H9 (cell line): ENCODE data around the gene SLC16A3. TPM values are rescaled to one million over a fixed set of nuclear protein-coding genes. Genes with fewer than 3 reads are reported as not detected.

ENCODE experiments used
- DNase-seq: peaks from one replicate; pipeline ENCODE4 v3.0.0-alpha.2; 2017
- H2AFZ ChIP-seq: one replicate; pipeline ENCODE4 v1.6.1; 2013; ENCODE audit warnings: mild to moderate bottlenecking, low read length, control low read depth, moderate library complexity
- H2AK5ac ChIP-seq: 2 replicates; pipeline ENCODE4 v1.6.1; 2013; ENCODE audit warnings: low read length, control low read depth, mixed read lengths; ENCODE audit not compliant: insufficient read length
- H2BK120ac ChIP-seq: one replicate; pipeline ENCODE4 v1.6.1; 2013; ENCODE audit warnings: low read depth, mild to moderate bottlenecking, low read length, control low read depth, inconsistent platforms; ENCODE audit not compliant: poor library complexity, severe bottlenecking
- H2BK12ac ChIP-seq: 2 replicates; pipeline ENCODE4 v1.6.1; 2013; ENCODE audit warnings: low read length, control low read depth, mixed read lengths, low read depth; ENCODE audit not compliant: insufficient read length
- H2BK15ac ChIP-seq: 2 replicates; pipeline ENCODE4 v1.6.1; 2013; ENCODE audit warnings: low read depth, low read length, control low read depth
- H2BK20ac ChIP-seq: one replicate; pipeline ENCODE4 v1.6.1; 2013; ENCODE audit warnings: low read depth, mild to moderate bottlenecking, low read length, control low read depth, inconsistent platforms; ENCODE audit not compliant: poor library complexity, severe bottlenecking
- H2BK5ac ChIP-seq: 2 replicates; pipeline ENCODE4 v1.6.1; 2013; ENCODE audit warnings: low read length, control low read depth, mixed read lengths; ENCODE audit not compliant: insufficient read length
- H3K14ac ChIP-seq: 2 replicates; pipeline ENCODE4 v1.6.1; 2013; ENCODE audit warnings: low read length, control low read depth; ENCODE audit not compliant: insufficient read depth
- H3K18ac ChIP-seq: 2 replicates; pipeline ENCODE4 v1.6.1; 2013; ENCODE audit warnings: low read depth, mild to moderate bottlenecking, mixed read lengths, low read length, control low read depth; ENCODE audit not compliant: insufficient read length
- H3K23ac ChIP-seq: 2 replicates; pipeline ENCODE4 v1.6.1; 2013; ENCODE audit warnings: low read length, control low read depth, mixed read lengths, low read depth; ENCODE audit not compliant: insufficient read length
- H3K23me2 ChIP-seq: 2 replicates; pipeline ENCODE4 v1.6.1; 2013; ENCODE audit warnings: low read depth, mild to moderate bottlenecking, mixed read lengths, low read length, control low read depth; ENCODE audit not compliant: insufficient read length, poor library complexity, severe bottlenecking
- H3K27ac ChIP-seq: 2 replicates; pipeline ENCODE4 v1.5.1; 2013; ENCODE audit warnings: low read length, control low read depth, mixed read lengths, low read depth; ENCODE audit not compliant: insufficient read length
- H3K27me3 ChIP-seq: 2 replicates; pipeline ENCODE4 v1.6.1; 2013; ENCODE audit warnings: low read length, control low read depth, inconsistent platforms; ENCODE audit not compliant: insufficient read depth
- H3K4ac ChIP-seq: 2 replicates; pipeline ENCODE4 v1.6.1; 2013; ENCODE audit warnings: low read depth, mild to moderate bottlenecking, control low read depth, inconsistent platforms, low read length, moderate library complexity
- H3K4me1 ChIP-seq: 2 replicates; pipeline ENCODE4 v1.6.1; 2013; ENCODE audit warnings: low read length, control low read depth, inconsistent platforms; ENCODE audit not compliant: insufficient read depth
- H3K4me2 ChIP-seq: 2 replicates; pipeline ENCODE4 v1.6.1; 2013; ENCODE audit warnings: low read length, control low read depth, mixed read lengths; ENCODE audit not compliant: insufficient read length, insufficient read depth
- H3K56ac ChIP-seq: 2 replicates; pipeline ENCODE4 v1.6.1; 2013; ENCODE audit warnings: low read depth, mild to moderate bottlenecking, mixed read lengths, low read length, control low read depth; ENCODE audit not compliant: insufficient read length
- H3K79me1 ChIP-seq: 2 replicates; pipeline ENCODE4 v1.6.1; 2013; ENCODE audit warnings: low read depth, mild to moderate bottlenecking, moderate library complexity, low read length, control low read depth, inconsistent platforms; ENCODE audit not compliant: insufficient read depth, poor library complexity, severe bottlenecking
- H3K79me2 ChIP-seq: 2 replicates; pipeline ENCODE4 v1.6.1; 2013; ENCODE audit warnings: low read length, control low read depth, inconsistent platforms; ENCODE audit not compliant: insufficient read depth
- H3K9ac ChIP-seq: 2 replicates; pipeline ENCODE4 v1.6.1; 2013; ENCODE audit warnings: low read length, control low read depth, mixed read lengths; ENCODE audit not compliant: insufficient read length; ENCODE audit errors: extremely low read depth
- H3K9me3 ChIP-seq: one replicate; pipeline ENCODE4 v1.6.1; 2013; ENCODE audit warnings: low read depth, low read length, inconsistent platforms; ENCODE audit not compliant: control insufficient read depth
- H3T11ph ChIP-seq: one replicate; pipeline ENCODE4 v1.6.1; 2013; ENCODE audit warnings: mild to moderate bottlenecking, low read length, control low read depth, inconsistent platforms
- H4K20me1 ChIP-seq: one replicate; pipeline ENCODE4 v1.6.1; 2013; ENCODE audit not compliant: control insufficient read depth, insufficient read length, insufficient read depth
- H4K5ac ChIP-seq: 2 replicates; pipeline ENCODE4 v1.6.1; 2013; ENCODE audit warnings: low read depth, mild to moderate bottlenecking, mixed read lengths, low read length, control low read depth; ENCODE audit not compliant: insufficient read length
- H4K8ac ChIP-seq: replicated peaks from 2 replicates; pipeline ENCODE4 v1.6.1; 2013; ENCODE audit warnings: low read length, control low read depth, mixed read lengths, low read depth; ENCODE audit not compliant: insufficient read length
- H4K91ac ChIP-seq: 2 replicates; pipeline ENCODE4 v1.6.1; 2013; ENCODE audit warnings: low read depth, mild to moderate bottlenecking, moderate library complexity, mixed read lengths, low read length, control low read depth; ENCODE audit not compliant: insufficient read length
- H3K27ac Mint-ChIP-seq, 3 experiments: 2 replicates in 2 of 3; 3 replicates in 1 of 3; pipeline ENCODE4 v1.8.0; 2020 to 2021; ENCODE audit warnings: mixed read lengths in 3 of 3, mild to moderate bottlenecking in 1 of 3, moderate library complexity in 1 of 3
- H3K27me3 Mint-ChIP-seq: 2 replicates; pipeline ENCODE4 v1.8.0; 2021; ENCODE audit warnings: low read depth, mild to moderate bottlenecking, moderate library complexity, mixed read lengths
- H3K36me3 Mint-ChIP-seq, 3 experiments: 2 replicates in 2 of 3; 3 replicates in 1 of 3; pipeline ENCODE4 v1.8.0; 2020 to 2021; ENCODE audit warnings: low read depth in 3 of 3, mixed read lengths in 3 of 3; ENCODE audit not compliant: insufficient read depth in 1 of 3
- H3K4me1 Mint-ChIP-seq, 2 experiments: 2 replicates each; pipeline ENCODE4 v1.8.0; 2020; ENCODE audit warnings: mixed read lengths in 2 of 2
- H3K4me3 Mint-ChIP-seq, 2 experiments: 2 replicates in 1 of 2; 3 replicates in 1 of 2; pipeline ENCODE4 v1.8.0; 2020 to 2021; ENCODE audit warnings: mild to moderate bottlenecking in 2 of 2, mixed read lengths in 2 of 2, moderate library complexity in 1 of 2
- H3K9me3 Mint-ChIP-seq, 2 experiments: 2 replicates in 1 of 2; 3 replicates in 1 of 2; pipeline ENCODE4 v1.8.0; 2020; ENCODE audit warnings: mild to moderate bottlenecking in 2 of 2, mixed read lengths in 2 of 2, moderate library complexity in 1 of 2
- WGBS: extraction: QIAGEN DNeasy Blood & Tissue Kit; methylation state at CpG from one replicate; pipeline ENCODE4 v1.1.7; 2013; ENCODE audit warnings: missing lambda C conversion rate, low lambda C conversion rate, mixed read lengths; ENCODE audit not compliant: insufficient read length; ENCODE audit errors: extremely low coverage; 5-methylcytosine and 5-hydroxymethylcytosine counted together
- total RNA-seq: library from RNA; stranded (reverse); gene quantifications from 2 replicates; pipeline ENCODE4 v1.2.1, GENCODE V29; 2021
- TF ChIP-seq, protein P1 (sequence below): fragments of 200-600 bp; sonication (generic); conservative IDR thresholded peaks from 3 replicates; pipeline ENCODE4 v1.8.0; 2021; ENCODE audit warnings: antibody characterized with exemption, mild to moderate bottlenecking

Gene SLC16A3
- total RNA-seq, 1 experiment from 2014 or later = 28.4 TPM

DNA sequence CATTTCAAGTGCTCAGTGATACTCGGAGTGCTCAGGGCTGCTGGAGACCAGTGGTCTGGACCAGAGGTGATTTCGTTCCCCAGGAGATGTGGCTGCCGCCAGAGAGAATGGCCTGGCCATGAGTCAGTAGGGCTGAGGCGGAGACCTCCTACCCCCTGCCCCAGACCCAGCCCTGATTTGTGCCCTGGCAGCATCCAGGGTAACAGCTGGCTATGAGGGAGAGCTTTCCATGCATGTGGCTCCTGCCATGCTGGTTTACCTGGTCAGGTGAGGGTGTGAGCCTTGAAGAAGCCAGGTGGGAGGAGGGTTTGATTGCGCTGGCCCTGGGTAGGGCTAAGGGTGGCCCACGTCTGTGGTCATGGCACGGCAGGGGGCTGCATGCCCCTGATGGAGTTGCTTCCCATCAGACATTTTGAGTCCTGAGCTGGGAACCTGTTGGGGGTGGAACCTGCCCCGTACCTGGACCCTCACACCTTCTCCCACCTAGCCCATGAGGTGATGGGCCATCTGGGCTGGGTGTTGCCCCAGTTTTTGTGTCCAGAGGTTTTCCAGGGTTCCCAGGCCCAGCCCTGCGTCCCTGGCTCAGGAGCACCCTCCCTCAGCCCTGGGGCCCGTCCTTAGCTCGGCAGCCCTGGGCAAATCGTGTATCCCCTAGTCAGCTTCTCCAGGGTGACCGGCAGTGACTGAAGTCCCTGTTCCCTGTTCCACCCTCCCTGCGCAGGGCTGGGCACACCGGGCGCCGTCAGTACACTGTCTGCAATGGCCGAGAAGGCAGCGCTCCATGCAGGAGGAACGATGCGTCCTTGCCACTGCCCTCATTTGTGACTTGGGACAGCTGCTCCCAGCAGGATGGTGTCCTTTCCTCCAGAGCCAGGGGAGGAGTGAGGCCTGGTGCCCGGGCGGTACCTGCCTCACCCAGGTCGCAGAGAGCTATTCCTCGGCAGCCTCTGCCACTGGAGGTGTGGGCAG lies 53.7 kb downstream of the SLC16A3 start:
- no peak overlapping the region for H4K8ac ChIP-seq
- no peak overlapping the region for H2BK120ac ChIP-seq
- no peak overlapping the region for H2BK20ac ChIP-seq
- H4K91ac ChIP-seq = no peak overlapping the region
- Mint-ChIP-seq H3K4me3 (no peak overlapping the region), H3K9me3 (peaks cover 0 to 10% of the 10 kb centered on the region in 2 experiments; a peak in 3 of 5 replicates), H3K27ac (no peak overlapping the region), H3K36me3 (no peaks in the 10 kb centered on the region), H3K27me3 (peaks cover 12% of the 10 kb centered on the region), H3K4me1 (peaks cover 17 to 34% of the 10 kb centered on the region in 2 experiments)
- H2BK5ac ChIP-seq = no peak overlapping the region
- no peak overlapping the region for H3K9ac ChIP-seq
- H3K14ac ChIP-seq = no peak overlapping the region
- no peak overlapping the region for H2BK12ac ChIP-seq
- no peak overlapping the region for H2BK15ac ChIP-seq
- no peaks in the 10 kb centered on the region for H3K9me3 ChIP-seq
- H3K23me2 ChIP-seq = no peaks in the 10 kb centered on the region
- H4K5ac ChIP-seq = no peak overlapping the region
- H3K4me1 ChIP-seq = peaks cover 3% of the 10 kb centered on the region; the same call in 1 of the 2 replicates
- no peak overlapping the region for H3K23ac ChIP-seq
- no peak for DNase-seq
- no CpG with 5 or more reads among the region's 25 CpGs for WGBS
- no peak overlapping the region for H3K4ac ChIP-seq
- no peaks in the 10 kb centered on the region for H3K79me2 ChIP-seq
- no peak overlapping the region for H3K18ac ChIP-seq
- no peak overlapping the region for H2AFZ ChIP-seq
- H3K27me3 ChIP-seq = no peaks in the 10 kb centered on the region
- no peak overlapping the region for H2AK5ac ChIP-seq
- no peak overlapping the region for H3K4me2 ChIP-seq
- H3K27ac ChIP-seq = no peak overlapping the region
- no peaks in the 10 kb centered on the region for H3K79me1 ChIP-seq
- no peak overlapping the region for H3T11ph ChIP-seq
- no peak overlapping the region for H3K56ac ChIP-seq
- TF ChIP-seq, protein P1, sequence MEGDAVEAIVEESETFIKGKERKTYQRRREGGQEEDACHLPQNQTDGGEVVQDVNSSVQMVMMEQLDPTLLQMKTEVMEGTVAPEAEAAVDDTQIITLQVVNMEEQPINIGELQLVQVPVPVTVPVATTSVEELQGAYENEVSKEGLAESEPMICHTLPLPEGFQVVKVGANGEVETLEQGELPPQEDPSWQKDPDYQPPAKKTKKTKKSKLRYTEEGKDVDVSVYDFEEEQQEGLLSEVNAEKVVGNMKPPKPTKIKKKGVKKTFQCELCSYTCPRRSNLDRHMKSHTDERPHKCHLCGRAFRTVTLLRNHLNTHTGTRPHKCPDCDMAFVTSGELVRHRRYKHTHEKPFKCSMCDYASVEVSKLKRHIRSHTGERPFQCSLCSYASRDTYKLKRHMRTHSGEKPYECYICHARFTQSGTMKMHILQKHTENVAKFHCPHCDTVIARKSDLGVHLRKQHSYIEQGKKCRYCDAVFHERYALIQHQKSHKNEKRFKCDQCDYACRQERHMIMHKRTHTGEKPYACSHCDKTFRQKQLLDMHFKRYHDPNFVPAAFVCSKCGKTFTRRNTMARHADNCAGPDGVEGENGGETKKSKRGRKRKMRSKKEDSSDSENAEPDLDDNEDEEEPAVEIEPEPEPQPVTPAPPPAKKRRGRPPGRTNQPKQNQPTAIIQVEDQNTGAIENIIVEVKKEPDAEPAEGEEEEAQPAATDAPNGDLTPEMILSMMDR = no peak
- peaks cover 4% of the 10 kb centered on the region for H4K20me1 ChIP-seq
